Measurements from ENCODE around the gene ELK3. TPM values are rescaled to one million over a fixed set of nuclear protein-coding genes. Genes with fewer than 3 reads are reported as not detected.

ELK3 gene
- total and polyA plus RNA-seq, 2 of the 8 experiments (the other 6 are each of a cell fraction or from before 2014, with no cell fraction given), result 3.5 to 14.3 TPM

GRCh38 chr12:96146747-96147146 is 47.4 kb upstream of the ELK3 start (continued):
- TF ChIP-seq CHD7 (IDR thresholded peaks at IDR 0.05; ENCODE audit: insufficient replicate concordance, low read length) (no peak), TCF12 (IDR thresholded peaks at IDR 0.05; ENCODE audit: low read depth, low read length) (no peak), POLR2A (IDR thresholded peaks at IDR 0.05; ENCODE audit: control extremely low read depth in 1 of 2, low read depth in 2 of 2, low read length in 2 of 2) (no peak), ATF2 (IDR thresholded peaks at IDR 0.05; ENCODE audit: low read length) (no peak), SRF (IDR thresholded peaks at IDR 0.05; ENCODE audit: low read depth, low read length) (no peak), TBP (IDR thresholded peaks at IDR 0.05; ENCODE audit: low read depth, low read length) (no peak), SIX5 (IDR thresholded peaks at IDR 0.05; ENCODE audit: low read depth, low read length) (no peak), CBX5 (IDR thresholded peaks at IDR 0.05; ENCODE audit: low read depth, low read length) (no peak)
